Neural cell (in vitro differentiated cells): ENCODE data around the gene KCND2. TPM values are rescaled to one million over a fixed set of nuclear protein-coding genes. Genes with fewer than 3 reads are reported as not detected.

Experiments
- H2AFZ ChIP-seq: fragments of 200-600, 300-800 bp; sonication (generic), shearing (Covaris generic); 2 replicates; pipeline ENCODE4 v1.6.0; 2014; ENCODE audit warnings: low read depth, mild to moderate bottlenecking, antibody characterized with exemption, low read length, moderate library complexity
- H3F3A ChIP-seq: fragments of 200-600 bp; shearing (Covaris generic); 2 replicates; pipeline ENCODE4 v1.6.1; 2016; ENCODE audit warnings: mild to moderate bottlenecking, moderate library complexity, mixed read lengths, antibody characterized with exemption, low read length; ENCODE audit not compliant: insufficient read depth, poor library complexity, severe bottlenecking
- H3K27ac ChIP-seq: fragments of 200-600, 300-800 bp; sonication (generic), shearing (Covaris generic); 2 replicates; pipeline ENCODE4 v1.5.1; 2014; ENCODE audit warnings: mild to moderate bottlenecking, low read length, moderate library complexity
- H3K27me3 ChIP-seq: fragments of 300-800, 200-600 bp; sonication (generic), shearing (Covaris generic); 2 replicates; pipeline ENCODE4 v1.6.0; 2014; ENCODE audit warnings: mild to moderate bottlenecking, low read depth, low read length, moderate library complexity; ENCODE audit not compliant: insufficient read depth
- H3K36me3 ChIP-seq: fragments of 300-800, 200-600 bp; sonication (generic), shearing (Covaris generic); 2 replicates; pipeline ENCODE4 v1.5.1; 2014; ENCODE audit warnings: mild to moderate bottlenecking, antibody characterized with exemption, low read length, moderate library complexity; ENCODE audit not compliant: insufficient read depth
- H3K4me2 ChIP-seq: fragments of 300-800, 200-600 bp; sonication (generic), shearing (Covaris generic); 2 replicates; pipeline ENCODE4 v1.6.0; 2014; ENCODE audit warnings: mild to moderate bottlenecking, low read length
- H3K4me3 ChIP-seq: fragments of 300-800, 200-600 bp; sonication (generic), shearing (Covaris generic); 2 replicates; pipeline ENCODE4 v1.5.1; 2014; ENCODE audit warnings: mild to moderate bottlenecking, low read length, moderate library complexity
- H3K79me2 ChIP-seq: fragments of 200-600 bp; shearing (Covaris generic); replicated peaks from 2 replicates; pipeline ENCODE4 v1.6.0; 2014; ENCODE audit warnings: mild to moderate bottlenecking, low read length, moderate library complexity; ENCODE audit not compliant: insufficient read depth
- H3K9ac ChIP-seq: fragments of 300-800, 200-600 bp; sonication (generic), shearing (Covaris generic); 2 replicates; pipeline ENCODE4 v1.6.1; 2016; ENCODE audit warnings: mild to moderate bottlenecking, low read length, mixed read lengths
- H3K9me2 ChIP-seq: fragments of 200-600 bp; shearing (Covaris generic); 2 replicates; pipeline ENCODE4 v1.6.1; 2016; ENCODE audit warnings: mild to moderate bottlenecking, low read length, mixed read lengths; ENCODE audit not compliant: insufficient read depth
- H3K9me3 ChIP-seq: fragments of 200-600, 300-800 bp; sonication (generic), shearing (Covaris generic); 2 replicates; pipeline ENCODE4 v1.6.1; 2016; ENCODE audit warnings: mild to moderate bottlenecking, mixed run types, low read length, moderate library complexity, mixed read lengths
- H4K20me1 ChIP-seq: fragments of 200-600 bp; shearing (Covaris generic); 2 replicates; pipeline ENCODE4 v1.6.1; 2016; ENCODE audit warnings: mild to moderate bottlenecking, mixed run types; ENCODE audit not compliant: insufficient read depth
- EP300 ChIP-seq: fragments of 450-650 bp; conservative IDR thresholded peaks from 2 replicates; pipeline ENCODE4 v1.6.1; 2014; ENCODE audit warnings: antibody characterized with exemption, mild to moderate bottlenecking, moderate library complexity; ENCODE audit not compliant: poor library complexity, severe bottlenecking
- EZH2 ChIP-seq: fragments of 200-600, 300-800 bp; shearing (Covaris generic), sonication (generic); IDR thresholded peaks from 2 replicates; pipeline ENCODE4 v1.6.1; 2014; ENCODE audit warnings: antibody characterized with exemption, low read length, borderline replicate concordance, mild to moderate bottlenecking; ENCODE audit not compliant: insufficient read depth, poor library complexity, severe bottlenecking
- MXI1 ChIP-seq: fragments of 450-650 bp; conservative IDR thresholded peaks from 2 replicates; pipeline ENCODE4 v1.6.1; 2014; ENCODE audit warnings: antibody characterized with exemption, mild to moderate bottlenecking; ENCODE audit not compliant: poor library complexity, severe bottlenecking
- POLR2AphosphoS5 ChIP-seq: IDR thresholded peaks from 2 replicates; pipeline ENCODE4 v1.6.1; 2012
- RAD21 ChIP-seq: fragments of 450-650 bp; conservative IDR thresholded peaks from 2 replicates; pipeline ENCODE4 v1.6.1; 2014; ENCODE audit warnings: antibody characterized with exemption, mild to moderate bottlenecking, moderate library complexity
- SMC3 ChIP-seq: fragments of 450-650 bp; conservative IDR thresholded peaks from 2 replicates; pipeline ENCODE4 v1.6.1; 2014; ENCODE audit warnings: antibody characterized with exemption, mild to moderate bottlenecking, moderate library complexity; ENCODE audit not compliant: poor library complexity
- TAF1 ChIP-seq: IDR thresholded peaks from 2 replicates; pipeline ENCODE4 v1.6.1; 2012; ENCODE audit warnings: low read depth
- polyA plus RNA-seq: library from polyadenylated mRNA; depleted of rRNA; stranded (reverse); fragments of >200 nt; gene quantifications from 2 replicates; pipeline ENCODE4 v1.2.3, GENCODE V29; 2014
- TF ChIP-seq, protein P1 (sequence below): fragments of 450-650 bp; IDR thresholded peaks from 2 replicates; pipeline ENCODE4 v1.5.1; 2014; ENCODE audit warnings: antibody characterized with exemption, mild to moderate bottlenecking, moderate library complexity; ENCODE audit not compliant: poor library complexity, severe bottlenecking
- TF ChIP-seq, protein P2 (sequence below): IDR thresholded peaks from 2 replicates; pipeline ENCODE4 v1.6.1; 2012; ENCODE audit warnings: borderline replicate concordance

Gene KCND2
- polyA plus RNA-seq, 1 donor from 2014 or later: 11.0 TPM

DNA sequence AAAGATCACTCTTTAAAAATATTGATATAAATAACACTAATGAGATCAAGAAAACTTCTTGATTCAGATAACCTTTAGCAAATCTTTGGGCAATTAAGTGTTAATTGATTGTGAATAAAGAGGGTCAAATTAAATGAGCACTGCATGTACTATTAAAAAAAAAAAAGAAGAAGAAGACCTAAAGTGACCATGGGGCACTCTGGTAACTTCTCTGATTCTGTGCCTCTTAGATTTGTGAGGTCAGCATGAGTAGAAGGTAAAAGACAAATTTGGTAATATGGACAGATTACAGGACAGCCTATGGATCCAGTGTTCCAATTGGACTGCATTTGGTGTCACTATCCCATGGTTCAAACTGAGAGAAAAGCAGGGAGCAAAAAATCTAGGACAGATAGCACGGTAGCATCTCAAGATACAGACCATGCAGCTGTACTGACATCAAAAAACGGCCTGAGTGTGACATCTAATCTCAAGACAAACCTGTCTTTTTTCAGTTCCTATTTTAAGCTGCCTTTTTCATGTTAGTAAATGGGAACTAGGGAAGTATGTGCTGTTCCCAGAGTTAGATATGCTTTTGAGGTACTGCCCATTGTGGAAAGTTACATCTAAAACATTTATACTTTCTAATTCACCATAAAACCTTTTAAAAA lies 128.0 kb downstream of the KCND2 start:
- no peaks in the 10 kb centered on the region for H3K9me2 ChIP-seq
- H3K27ac ChIP-seq: no peak overlapping the region
- H3K4me2 ChIP-seq: no peak overlapping the region
- H2AFZ ChIP-seq: no peak overlapping the region
- no peaks in the 10 kb centered on the region for H3K27me3 ChIP-seq
- H4K20me1 ChIP-seq: no peaks in the 10 kb centered on the region
- no peaks in the 10 kb centered on the region for H3K36me3 ChIP-seq
- TF ChIP-seq TAF1 (no peak), EZH2 (no peak), SMC3 (no peak), POLR2AphosphoS5 (no peak), RAD21 (no peak), MXI1 (no peak), EP300 (no peak)
- TF ChIP-seq, protein P1, sequence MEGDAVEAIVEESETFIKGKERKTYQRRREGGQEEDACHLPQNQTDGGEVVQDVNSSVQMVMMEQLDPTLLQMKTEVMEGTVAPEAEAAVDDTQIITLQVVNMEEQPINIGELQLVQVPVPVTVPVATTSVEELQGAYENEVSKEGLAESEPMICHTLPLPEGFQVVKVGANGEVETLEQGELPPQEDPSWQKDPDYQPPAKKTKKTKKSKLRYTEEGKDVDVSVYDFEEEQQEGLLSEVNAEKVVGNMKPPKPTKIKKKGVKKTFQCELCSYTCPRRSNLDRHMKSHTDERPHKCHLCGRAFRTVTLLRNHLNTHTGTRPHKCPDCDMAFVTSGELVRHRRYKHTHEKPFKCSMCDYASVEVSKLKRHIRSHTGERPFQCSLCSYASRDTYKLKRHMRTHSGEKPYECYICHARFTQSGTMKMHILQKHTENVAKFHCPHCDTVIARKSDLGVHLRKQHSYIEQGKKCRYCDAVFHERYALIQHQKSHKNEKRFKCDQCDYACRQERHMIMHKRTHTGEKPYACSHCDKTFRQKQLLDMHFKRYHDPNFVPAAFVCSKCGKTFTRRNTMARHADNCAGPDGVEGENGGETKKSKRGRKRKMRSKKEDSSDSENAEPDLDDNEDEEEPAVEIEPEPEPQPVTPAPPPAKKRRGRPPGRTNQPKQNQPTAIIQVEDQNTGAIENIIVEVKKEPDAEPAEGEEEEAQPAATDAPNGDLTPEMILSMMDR: no peak
- TF ChIP-seq, protein P2, sequence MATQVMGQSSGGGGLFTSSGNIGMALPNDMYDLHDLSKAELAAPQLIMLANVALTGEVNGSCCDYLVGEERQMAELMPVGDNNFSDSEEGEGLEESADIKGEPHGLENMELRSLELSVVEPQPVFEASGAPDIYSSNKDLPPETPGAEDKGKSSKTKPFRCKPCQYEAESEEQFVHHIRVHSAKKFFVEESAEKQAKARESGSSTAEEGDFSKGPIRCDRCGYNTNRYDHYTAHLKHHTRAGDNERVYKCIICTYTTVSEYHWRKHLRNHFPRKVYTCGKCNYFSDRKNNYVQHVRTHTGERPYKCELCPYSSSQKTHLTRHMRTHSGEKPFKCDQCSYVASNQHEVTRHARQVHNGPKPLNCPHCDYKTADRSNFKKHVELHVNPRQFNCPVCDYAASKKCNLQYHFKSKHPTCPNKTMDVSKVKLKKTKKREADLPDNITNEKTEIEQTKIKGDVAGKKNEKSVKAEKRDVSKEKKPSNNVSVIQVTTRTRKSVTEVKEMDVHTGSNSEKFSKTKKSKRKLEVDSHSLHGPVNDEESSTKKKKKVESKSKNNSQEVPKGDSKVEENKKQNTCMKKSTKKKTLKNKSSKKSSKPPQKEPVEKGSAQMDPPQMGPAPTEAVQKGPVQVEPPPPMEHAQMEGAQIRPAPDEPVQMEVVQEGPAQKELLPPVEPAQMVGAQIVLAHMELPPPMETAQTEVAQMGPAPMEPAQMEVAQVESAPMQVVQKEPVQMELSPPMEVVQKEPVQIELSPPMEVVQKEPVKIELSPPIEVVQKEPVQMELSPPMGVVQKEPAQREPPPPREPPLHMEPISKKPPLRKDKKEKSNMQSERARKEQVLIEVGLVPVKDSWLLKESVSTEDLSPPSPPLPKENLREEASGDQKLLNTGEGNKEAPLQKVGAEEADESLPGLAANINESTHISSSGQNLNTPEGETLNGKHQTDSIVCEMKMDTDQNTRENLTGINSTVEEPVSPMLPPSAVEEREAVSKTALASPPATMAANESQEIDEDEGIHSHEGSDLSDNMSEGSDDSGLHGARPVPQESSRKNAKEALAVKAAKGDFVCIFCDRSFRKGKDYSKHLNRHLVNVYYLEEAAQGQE: no peak
- no peak overlapping the region for H3K9ac ChIP-seq
- no peaks in the 10 kb centered on the region for H3F3A ChIP-seq
- no peaks in the 10 kb centered on the region for H3K9me3 ChIP-seq
- H3K4me3 ChIP-seq: no peak overlapping the region
- H3K79me2 ChIP-seq: no peaks in the 10 kb centered on the region

DNA sequence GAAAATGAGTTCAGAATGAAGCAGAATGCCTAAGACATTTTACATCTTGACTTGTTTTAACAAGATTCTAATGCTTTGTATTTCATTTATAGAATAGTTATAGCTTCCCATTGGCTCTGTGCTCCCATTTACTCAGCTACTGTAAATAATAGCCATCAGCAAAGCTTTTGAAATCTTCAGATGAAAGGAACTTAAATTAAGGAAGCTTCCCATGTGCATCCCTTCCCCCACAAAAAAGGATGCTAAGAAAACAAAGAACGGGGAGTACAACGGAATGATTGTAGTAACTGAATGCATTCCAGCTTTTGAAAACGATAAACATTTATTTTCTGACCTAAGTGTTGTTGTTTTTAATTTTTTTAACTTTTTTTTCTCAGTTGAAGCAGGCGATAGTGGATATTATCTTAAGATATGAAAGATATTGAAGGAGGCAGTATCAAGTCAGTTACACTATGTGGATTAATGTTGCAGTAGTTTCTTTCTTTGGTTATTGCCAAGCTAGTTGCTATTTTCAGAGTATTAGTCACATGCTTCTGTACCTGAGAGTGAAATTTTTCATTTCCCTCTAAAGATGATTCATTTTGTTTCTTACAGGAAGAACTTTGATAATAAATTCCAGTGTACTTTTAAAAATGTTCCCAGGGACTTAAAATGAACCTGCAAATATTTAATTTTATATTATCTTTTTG lies 129.2 kb downstream of the KCND2 start:
- H3K9ac ChIP-seq: no peak overlapping the region
- H3K27me3 ChIP-seq: no peaks in the 10 kb centered on the region
- H3F3A ChIP-seq: no peaks in the 10 kb centered on the region
- no peak overlapping the region for H3K27ac ChIP-seq
- no peaks in the 10 kb centered on the region for H3K9me3 ChIP-seq
- H3K79me2 ChIP-seq: no peaks in the 10 kb centered on the region
- no peak overlapping the region for H2AFZ ChIP-seq
- H3K4me3 ChIP-seq: no peak overlapping the region
- H3K4me2 ChIP-seq: no peak overlapping the region
- TF ChIP-seq, protein P2: no peak
- TF ChIP-seq POLR2AphosphoS5: no peak
- no peak for TF ChIP-seq EP300
- H3K36me3 ChIP-seq: no peaks in the 10 kb centered on the region
- H3K9me2 ChIP-seq: no peaks in the 10 kb centered on the region
- H4K20me1 ChIP-seq: no peaks in the 10 kb centered on the region
